Activated naive CD8-positive, alpha-beta T cell (primary cell): Measurements from ENCODE around the gene PPP3R1.
A peak's percentile ranks its signal among the peaks of the same experiment; 100 is the strongest.

Experiments used
- H3K27ac Mint-ChIP-seq: one replicate; pipeline ENCODE4 v1.8.0; 2021; ENCODE audit warnings: mixed read lengths
- H3K27me3 Mint-ChIP-seq: one replicate; pipeline ENCODE4 v1.8.0; 2021; ENCODE audit warnings: mixed read lengths
- H3K36me3 Mint-ChIP-seq: one replicate; pipeline ENCODE4 v1.8.0; 2021; ENCODE audit warnings: mixed read lengths
- H3K4me1 Mint-ChIP-seq: one replicate; pipeline ENCODE4 v1.8.0; 2021; ENCODE audit warnings: low read depth, mixed read lengths
- H3K4me3 Mint-ChIP-seq: one replicate; pipeline ENCODE4 v1.8.0; 2021; ENCODE audit warnings: mild to moderate bottlenecking, mixed read lengths
- H3K9me3 Mint-ChIP-seq: one replicate; pipeline ENCODE4 v1.8.0; 2021; ENCODE audit warnings: low read depth, mixed read lengths

Gene PPP3R1

GRCh38 chr2:68172521-68172920 is 79.8 kb downstream of the PPP3R1 start:
- Mint-ChIP-seq H3K27ac (peak overlapping the region; percentile 3), H3K36me3 (peaks cover 11% of the 10 kb centered on the region), H3K4me3 (no peak overlapping the region), H3K27me3 (no peaks in the 10 kb centered on the region), H3K9me3 (no peaks in the 10 kb centered on the region), H3K4me1 (peaks cover 23% of the 10 kb centered on the region)

- Mint-ChIP-seq H3K27ac (no peak overlapping the region), H3K4me3 (no peak overlapping the region), H3K9me3 (no peaks in the 10 kb centered on the region), H3K4me1 (peaks cover 29% of the 10 kb centered on the region), H3K36me3 (peaks cover 9% of the 10 kb centered on the region), H3K27me3 (no peaks in the 10 kb centered on the region)
Observed at GRCh38 chr2:68171684-68172083, 80.6 kb downstream of the PPP3R1 start.

- H3K4me1 Mint-ChIP-seq, result peaks cover 29% of the 10 kb centered on the region
- H3K27ac Mint-ChIP-seq, result no peak overlapping the region
- H3K36me3 Mint-ChIP-seq, result peaks cover 9% of the 10 kb centered on the region
- no peak overlapping the region for H3K4me3 Mint-ChIP-seq
- no peaks in the 10 kb centered on the region for H3K9me3 Mint-ChIP-seq
- H3K27me3 Mint-ChIP-seq, result no peaks in the 10 kb centered on the region
Observed at GRCh38 chr2:68171146-68171545, 81.2 kb downstream of the PPP3R1 start.

- Mint-ChIP-seq H3K4me3 (no peak overlapping the region), H3K4me1 (peaks cover 33% of the 10 kb centered on the region), H3K27me3 (no peaks in the 10 kb centered on the region), H3K27ac (no peak overlapping the region), H3K36me3 (peaks cover 12% of the 10 kb centered on the region), H3K9me3 (no peaks in the 10 kb centered on the region)
Observed at GRCh38 chr2:68169308-68169707, 83.0 kb downstream of the PPP3R1 start.

GRCh38 chr2:68167186-68167585 is 85.1 kb downstream of the PPP3R1 start:
- no peak overlapping the region for H3K4me3 Mint-ChIP-seq
- peaks cover 11% of the 10 kb centered on the region for H3K36me3 Mint-ChIP-seq
- peaks cover 19% of the 10 kb centered on the region for H3K4me1 Mint-ChIP-seq
- H3K27ac Mint-ChIP-seq, result no peak overlapping the region
- no peaks in the 10 kb centered on the region for H3K9me3 Mint-ChIP-seq
- no peaks in the 10 kb centered on the region for H3K27me3 Mint-ChIP-seq

- H3K4me3 Mint-ChIP-seq, result no peak overlapping the region
- no peaks in the 10 kb centered on the region for H3K27me3 Mint-ChIP-seq
- no peaks in the 10 kb centered on the region for H3K9me3 Mint-ChIP-seq
- H3K4me1 Mint-ChIP-seq, result peaks cover 37% of the 10 kb centered on the region
- no peak overlapping the region for H3K27ac Mint-ChIP-seq
- peaks cover 18% of the 10 kb centered on the region for H3K36me3 Mint-ChIP-seq
Observed at GRCh38 chr2:68163641-68164040, 88.7 kb downstream of the PPP3R1 start.

- H3K27ac Mint-ChIP-seq, result peak overlapping the region; percentile 100
Observed at GRCh38 chr2:68158134-68158447, 94.2 kb downstream of the PPP3R1 start.

GRCh38 chr2:68157402-68158133 is 94.8 kb downstream of the PPP3R1 start, which contains the start of gene PNO1:
TSS of gene PNO1 (plus strand) at chr2:68157888. CDS start at chr2:68157935, 47 bp downstream.
- Mint-ChIP-seq H3K36me3 (peaks cover 16% of the 10 kb centered on the region), H3K27ac (peak within 1 kb of the TSS; percentile 100), H3K9me3 (no peaks in the 10 kb centered on the region), H3K4me1 (peaks cover 51% of the 10 kb centered on the region), H3K27me3 (no peaks in the 10 kb centered on the region), H3K4me3 (peak within 1 kb of the TSS; percentile 92)

More at GRCh38 chr2:68158134-68158447, 94.2 kb downstream of the PPP3R1 start:
- Mint-ChIP-seq H3K4me3 (peak overlapping the region; percentile 92), H3K9me3 (no peaks in the 10 kb centered on the region), H3K27me3 (no peaks in the 10 kb centered on the region), H3K4me1 (peaks cover 46% of the 10 kb centered on the region), H3K36me3 (peaks cover 16% of the 10 kb centered on the region)

GRCh38 chr2:68157002-68157401 is 95.3 kb downstream of the PPP3R1 start:
- Mint-ChIP-seq H3K4me1 (peaks cover 55% of the 10 kb centered on the region), H3K27me3 (no peaks in the 10 kb centered on the region), H3K9me3 (no peaks in the 10 kb centered on the region), H3K27ac (peak overlapping the region; percentile 100), H3K36me3 (peaks cover 12% of the 10 kb centered on the region), H3K4me3 (peak overlapping the region; percentile 92)

- Mint-ChIP-seq H3K4me1 (peaks cover 60% of the 10 kb centered on the region), H3K9me3 (no peaks in the 10 kb centered on the region), H3K4me3 (peak overlapping the region; percentile 92), H3K36me3 (peaks cover 12% of the 10 kb centered on the region), H3K27me3 (no peaks in the 10 kb centered on the region), H3K27ac (peak overlapping the region; percentile 100)
Observed at GRCh38 chr2:68156419-68156818, 95.9 kb downstream of the PPP3R1 start.

- no peaks in the 10 kb centered on the region for H3K9me3 Mint-ChIP-seq
- no peaks in the 10 kb centered on the region for H3K27me3 Mint-ChIP-seq
- peaks cover 60% of the 10 kb centered on the region for H3K4me1 Mint-ChIP-seq
- H3K27ac Mint-ChIP-seq, result peak overlapping the region; percentile 64
- peak overlapping the region; percentile 92 for H3K4me3 Mint-ChIP-seq
- peaks cover 11% of the 10 kb centered on the region for H3K36me3 Mint-ChIP-seq
Observed at GRCh38 chr2:68155618-68156017, 96.7 kb downstream of the PPP3R1 start.

GRCh38 chr2:68152681-68153347 is 99.5 kb downstream of the PPP3R1 start:
- H3K27ac Mint-ChIP-seq, result peak overlapping the region; percentile 90
- H3K9me3 Mint-ChIP-seq, result no peaks in the 10 kb centered on the region
- peak overlapping the region; percentile 67 for H3K4me3 Mint-ChIP-seq
- peaks cover 3% of the 10 kb centered on the region for H3K36me3 Mint-ChIP-seq
- H3K4me1 Mint-ChIP-seq, result peaks cover 47% of the 10 kb centered on the region
- H3K27me3 Mint-ChIP-seq, result no peaks in the 10 kb centered on the region

GRCh38 chr2:68151037-68151436 is 101.3 kb downstream of the PPP3R1 start:
- H3K27me3 Mint-ChIP-seq, result no peaks in the 10 kb centered on the region
- H3K4me3 Mint-ChIP-seq, result no peak overlapping the region
- H3K9me3 Mint-ChIP-seq, result no peaks in the 10 kb centered on the region
- peak overlapping the region; percentile 90 for H3K27ac Mint-ChIP-seq
- peaks cover 38% of the 10 kb centered on the region for H3K4me1 Mint-ChIP-seq
- H3K36me3 Mint-ChIP-seq, result peaks cover 3% of the 10 kb centered on the region

- Mint-ChIP-seq H3K27me3 (no peaks in the 10 kb centered on the region), H3K27ac (no peak overlapping the region), H3K9me3 (no peaks in the 10 kb centered on the region), H3K36me3 (peaks cover 8% of the 10 kb centered on the region), H3K4me1 (no peaks in the 10 kb centered on the region), H3K4me3 (no peak overlapping the region)
Observed at GRCh38 chr2:68141875-68142274, 110.5 kb downstream of the PPP3R1 start.

GRCh38 chr2:68135448-68136320 is 116.6 kb downstream of the PPP3R1 start:
- Mint-ChIP-seq H3K4me3 (no peak overlapping the region), H3K27me3 (no peaks in the 10 kb centered on the region), H3K36me3 (peaks cover 7% of the 10 kb centered on the region)

More at GRCh38 chr2:68135448-68136320, 116.6 kb downstream of the PPP3R1 start:
- no peaks in the 10 kb centered on the region for H3K9me3 Mint-ChIP-seq
- H3K27ac Mint-ChIP-seq, result no peak overlapping the region
- no peaks in the 10 kb centered on the region for H3K4me1 Mint-ChIP-seq
